GF-D8 (cell line): ENCODE results near the gene GAB1.
"Not testable (repeated sequence)": the region's sequence is repeated elsewhere in the genome, so short reads cannot be mapped to it uniquely, and the experiment has no call there.

Experiments
- DNase-seq: peaks from one replicate; lab custom pipeline; 2025; lab: John Stamatoyannopoulos, UW

Gene GAB1

DNA sequence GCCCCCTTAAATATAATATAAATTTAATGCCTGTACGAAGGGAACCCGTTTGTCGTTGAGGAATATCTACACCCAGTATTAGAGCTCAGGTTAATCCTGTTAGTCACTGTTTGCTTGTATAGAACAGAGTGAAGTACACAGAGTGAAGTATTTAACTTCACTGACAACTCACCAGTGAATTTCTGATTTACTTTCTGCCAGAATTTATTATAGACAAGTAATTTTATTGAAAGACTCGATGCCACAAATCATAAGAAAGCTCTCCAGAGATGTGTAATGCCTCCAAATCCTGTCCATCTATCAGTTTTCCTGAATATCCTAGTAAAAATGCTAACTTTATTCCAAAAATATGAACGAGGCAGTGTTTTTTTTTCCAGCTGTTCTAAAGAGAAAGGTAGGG is 1.6 kb downstream of the GAB1 start:
- DNase-seq = no peak

DNA sequence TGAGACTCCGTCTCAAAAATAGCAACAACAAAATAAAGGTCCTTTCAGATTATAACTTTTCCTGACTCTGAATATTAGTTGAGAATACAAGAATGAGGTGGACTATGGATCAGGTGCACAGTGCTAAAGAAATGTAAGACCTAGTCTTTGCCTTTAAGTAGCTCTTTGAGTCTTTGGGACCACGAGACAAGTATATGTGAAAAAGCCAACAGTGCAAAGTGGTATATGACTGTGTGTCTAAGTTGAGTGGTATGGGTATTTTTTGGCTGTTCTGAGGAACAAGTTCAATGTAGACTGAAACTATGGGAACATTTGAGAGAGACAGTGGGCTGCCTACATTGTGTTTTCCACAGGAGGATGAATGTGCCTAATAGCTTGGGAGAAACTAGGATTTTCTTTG is 2.8 kb downstream of the GAB1 start:
- DNase-seq = no peak

DNA sequence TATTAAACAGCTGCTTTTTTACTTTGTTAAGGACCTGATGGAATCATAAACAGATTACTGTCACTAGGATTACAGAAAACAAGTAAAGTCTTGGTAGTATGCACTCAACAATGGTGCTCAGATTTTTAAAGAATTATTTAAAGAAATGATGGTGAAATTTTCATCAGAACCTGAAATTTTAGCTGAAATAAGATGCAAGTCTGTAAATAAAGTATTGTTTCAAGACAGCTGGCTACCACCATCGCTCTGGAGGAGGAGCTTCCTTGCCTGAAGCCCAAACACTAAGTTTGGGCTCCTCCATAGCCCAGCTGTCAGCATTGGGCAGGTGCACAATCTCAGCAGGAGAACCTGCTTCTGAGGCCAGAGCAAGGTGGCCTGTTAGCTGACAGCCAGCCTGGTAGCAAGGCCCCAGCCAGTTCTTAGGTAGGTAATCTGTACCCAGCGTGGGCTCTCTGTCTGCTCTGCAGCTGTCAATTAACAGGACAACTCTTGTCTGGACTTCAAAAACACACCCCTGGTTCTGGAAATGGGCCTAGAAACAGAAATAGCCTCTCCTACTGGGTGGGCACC is 4.6 kb downstream of the GAB1 start:
- DNase-seq = no peak

DNA sequence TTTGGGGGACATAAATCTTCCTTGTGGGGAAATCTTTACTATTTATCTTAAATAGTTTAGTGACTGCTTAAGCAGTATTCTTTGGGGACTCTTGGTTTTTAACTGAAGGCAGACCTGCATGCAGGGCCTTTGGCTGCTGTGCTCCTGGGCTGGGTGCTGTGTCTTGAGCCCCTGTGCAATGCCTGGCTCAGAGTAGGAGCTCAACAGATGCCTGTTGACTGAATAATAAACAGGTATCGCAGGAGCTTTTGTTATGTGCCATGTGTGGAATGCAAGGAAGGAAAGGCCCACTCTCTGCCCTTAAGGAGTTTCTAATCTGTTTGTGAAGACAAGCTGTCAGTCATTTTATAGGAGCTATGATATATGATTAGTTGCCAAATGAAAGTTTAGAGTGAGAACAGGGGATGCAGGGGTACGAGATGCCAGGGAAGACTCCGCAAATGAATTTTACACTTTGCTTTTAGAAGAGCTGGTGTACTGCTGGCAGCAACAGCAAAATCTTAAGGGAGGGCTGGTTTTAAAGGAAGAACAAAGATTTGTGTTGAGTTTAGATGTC is 6.7 kb downstream of the GAB1 start:
- no peak for DNase-seq

DNA sequence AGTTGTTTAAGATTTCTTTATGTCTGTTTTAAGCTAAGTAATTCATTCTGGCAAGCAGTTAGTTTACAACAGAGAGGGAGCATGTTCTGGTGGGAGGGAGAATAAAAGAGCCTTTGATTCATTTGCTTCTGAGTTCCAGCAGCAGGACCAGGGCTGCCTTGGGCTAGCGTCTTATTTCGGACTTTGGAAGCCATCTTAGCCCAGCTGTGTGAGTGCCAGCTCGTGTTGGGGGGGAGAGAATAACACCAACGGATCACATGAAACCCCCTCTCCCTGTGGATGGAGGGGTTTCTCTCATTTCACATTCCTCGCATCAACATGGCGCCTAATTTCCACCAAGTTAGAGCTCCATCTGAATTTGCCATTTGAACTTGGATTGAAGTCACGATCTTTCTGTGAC is 7.4 kb downstream of the GAB1 start:
- DNase-seq = no peak

DNA sequence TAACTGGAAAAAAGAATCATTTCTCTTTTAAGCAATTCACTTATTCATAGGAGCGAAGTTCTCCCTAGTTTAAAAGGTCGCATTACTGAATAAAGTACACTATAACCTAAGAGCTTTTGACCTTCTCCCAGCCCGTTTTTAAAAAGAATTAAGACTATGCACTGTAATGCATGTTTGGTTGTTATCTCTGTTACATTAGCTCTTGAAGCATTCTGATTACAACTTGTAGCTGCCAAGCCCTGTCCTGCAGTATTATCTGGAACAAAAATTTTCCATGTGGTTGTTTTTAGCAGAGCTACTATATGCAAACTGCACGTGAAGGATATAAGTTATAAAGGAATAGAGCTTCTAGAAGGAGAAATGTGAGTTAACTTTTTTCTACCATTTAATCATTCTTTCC is 8.1 kb downstream of the GAB1 start:
- no peak for DNase-seq

DNA sequence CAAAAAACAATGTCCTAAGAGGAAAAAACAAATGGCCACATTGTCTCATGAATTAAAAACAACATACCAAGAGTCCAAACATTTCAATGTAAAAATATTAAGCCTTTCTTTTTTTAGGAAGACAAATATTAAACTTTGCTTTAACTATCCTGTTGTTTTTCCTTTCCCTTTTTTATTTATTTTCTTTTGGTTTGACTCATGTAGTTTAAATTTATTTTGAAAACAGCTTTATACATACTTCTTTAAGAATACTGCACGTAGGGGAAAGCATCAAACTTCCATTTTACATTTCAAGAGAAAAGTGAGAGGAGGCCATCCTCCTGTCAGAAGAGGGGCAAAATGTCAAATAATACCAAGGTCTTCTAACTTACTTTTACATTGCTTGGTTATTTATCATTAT is 8.7 kb downstream of the GAB1 start:
- no peak for DNase-seq

DNA sequence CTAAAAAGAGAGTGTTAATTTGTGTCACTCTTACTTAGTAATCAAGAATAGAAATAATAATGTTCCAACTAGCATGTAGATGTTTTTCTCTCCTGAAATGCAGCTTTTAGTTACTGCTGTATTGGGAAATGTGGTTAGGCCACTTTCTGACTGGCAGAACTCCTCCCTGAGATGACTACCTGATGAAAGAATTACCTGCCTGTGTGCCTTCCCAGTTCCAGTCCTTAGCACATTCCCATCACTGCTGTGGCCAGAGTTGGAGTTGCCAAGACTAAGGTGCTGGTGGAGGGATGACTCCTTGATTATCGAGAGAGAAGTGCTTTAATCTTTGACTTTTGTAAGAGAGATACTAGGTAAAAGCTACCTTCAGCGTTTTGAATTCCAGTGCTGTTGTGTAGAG is 9.5 kb downstream of the GAB1 start:
- DNase-seq = no peak

DNA sequence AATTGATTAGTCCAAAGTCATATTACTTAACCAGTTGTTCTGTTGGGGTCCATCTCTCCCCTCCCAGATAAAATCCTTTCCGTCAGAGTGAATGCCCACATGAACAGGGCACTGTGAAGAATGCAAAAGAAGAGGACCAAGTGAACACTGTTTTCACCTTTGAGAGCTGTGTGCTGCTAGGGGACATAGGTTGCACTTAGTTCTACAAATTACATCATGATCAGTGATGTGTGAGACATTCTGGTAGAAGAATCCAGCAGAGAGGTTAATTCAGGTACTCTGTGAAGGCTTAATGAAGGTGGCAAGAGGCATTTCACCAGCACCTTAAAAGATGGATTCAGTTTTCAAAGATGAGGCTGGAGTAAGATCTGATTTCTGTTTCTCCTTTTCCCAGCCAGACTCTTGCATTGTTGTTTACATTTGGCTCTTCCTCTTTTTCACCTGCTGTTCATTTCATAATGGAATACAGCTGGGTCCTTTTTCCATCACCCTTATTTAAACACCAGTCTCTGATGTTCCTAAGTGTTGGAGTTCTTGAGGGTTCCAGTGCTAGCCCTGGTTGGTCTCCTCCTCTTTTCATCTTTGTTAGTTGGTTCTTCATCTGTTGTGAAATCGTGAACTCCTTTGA is 10.9 kb downstream of the GAB1 start:
- no peak for DNase-seq

DNA sequence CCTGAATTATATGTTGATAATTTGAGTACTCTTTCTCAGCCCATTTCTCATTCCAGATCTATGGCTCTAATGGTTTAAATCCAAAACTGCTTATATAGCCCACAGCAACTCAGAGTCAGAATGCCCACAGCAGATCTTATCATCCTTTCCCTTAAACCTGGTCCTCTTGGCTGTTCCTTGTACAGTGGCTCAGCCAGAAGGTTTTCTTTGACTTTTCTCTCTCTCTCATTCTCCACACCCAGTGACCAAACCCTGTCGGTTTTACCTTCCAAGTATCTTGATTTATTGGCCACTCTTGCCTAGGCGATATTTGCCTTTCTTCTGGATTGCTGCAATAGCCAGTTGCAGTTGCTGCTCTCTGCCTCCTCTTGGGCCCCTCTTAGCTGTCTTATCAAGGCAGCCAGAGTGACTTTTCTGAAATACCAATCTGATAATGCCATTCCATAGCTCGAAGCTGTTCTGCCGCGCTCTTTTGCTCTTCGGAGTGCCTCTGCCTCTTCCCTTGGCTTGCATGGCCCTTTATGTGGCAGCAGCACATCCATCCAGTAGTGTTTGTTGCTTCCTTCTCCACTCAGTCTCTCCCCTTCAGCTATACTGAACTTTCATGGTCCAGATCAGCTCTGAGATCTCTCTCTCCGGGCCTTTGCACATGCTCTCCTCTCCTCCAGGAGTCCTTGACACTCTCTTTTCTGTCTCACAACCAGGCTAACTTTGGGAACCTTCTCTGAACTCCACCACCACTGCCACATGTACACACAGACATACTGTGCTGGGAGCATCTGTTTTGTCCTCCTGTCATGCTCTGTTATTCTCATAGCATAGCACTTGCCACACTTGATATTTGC is 11.8 kb downstream of the GAB1 start:
- DNase-seq = no peak

DNA sequence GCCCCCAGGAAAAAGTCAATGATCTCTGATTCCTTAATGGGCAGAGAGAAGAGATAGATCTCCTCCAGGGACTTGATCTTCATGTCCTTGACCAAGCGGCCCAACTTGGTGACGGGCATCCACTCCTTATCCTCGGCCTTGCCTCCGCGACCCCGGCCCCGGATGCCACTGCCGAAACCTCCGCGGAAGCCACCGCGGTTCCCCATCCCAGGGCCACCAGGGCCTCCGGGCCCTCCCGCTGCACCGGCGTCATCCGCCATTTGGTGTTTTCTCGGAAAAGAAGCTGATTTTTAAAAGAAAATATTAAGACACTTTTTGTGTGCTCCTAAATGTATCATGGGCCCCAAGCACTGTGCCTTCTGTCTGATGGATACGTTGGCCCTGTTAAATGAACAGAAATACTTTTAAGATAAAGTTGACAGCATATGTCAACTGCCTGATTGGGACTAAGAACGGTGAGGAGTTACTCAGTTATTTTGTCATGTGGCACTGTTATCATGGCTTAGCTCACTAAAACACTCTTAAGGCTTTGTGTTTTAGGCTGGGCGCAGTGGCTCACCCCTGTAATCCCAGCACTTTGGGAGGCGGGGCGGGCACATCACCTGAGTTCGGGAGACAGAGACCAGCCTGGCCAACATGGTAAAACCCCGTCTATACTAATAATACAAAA is 13.3 kb downstream of the GAB1 start:
- DNase-seq = not testable (repeated sequence)

DNA sequence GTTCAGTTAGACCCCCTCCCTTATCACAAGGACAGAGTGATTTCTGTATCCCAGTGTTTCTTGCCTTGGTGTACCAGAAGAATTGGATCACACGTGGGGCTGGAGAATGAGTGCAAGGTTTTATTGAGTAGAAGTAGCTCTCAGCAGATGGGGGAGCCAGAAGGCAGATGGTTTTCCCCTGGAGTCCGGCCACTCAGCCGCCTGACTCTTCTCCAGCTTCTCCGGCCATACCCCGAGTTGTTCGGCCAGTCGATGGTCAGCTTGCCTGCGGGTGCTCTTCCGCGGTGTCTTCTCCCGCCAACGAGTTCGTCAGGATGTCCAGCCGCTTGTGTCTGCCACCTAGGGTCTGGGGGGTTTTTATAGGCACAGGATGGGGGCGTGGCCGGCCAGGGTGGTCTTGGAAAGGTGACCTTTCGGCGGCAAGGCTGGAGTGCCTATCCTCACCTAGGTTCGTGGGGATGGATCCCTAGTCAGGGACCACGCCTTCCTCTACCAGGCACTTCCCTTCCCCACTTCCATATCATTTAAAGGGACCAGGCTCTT is 14.5 kb downstream of the GAB1 start:
- no peak for DNase-seq

DNA sequence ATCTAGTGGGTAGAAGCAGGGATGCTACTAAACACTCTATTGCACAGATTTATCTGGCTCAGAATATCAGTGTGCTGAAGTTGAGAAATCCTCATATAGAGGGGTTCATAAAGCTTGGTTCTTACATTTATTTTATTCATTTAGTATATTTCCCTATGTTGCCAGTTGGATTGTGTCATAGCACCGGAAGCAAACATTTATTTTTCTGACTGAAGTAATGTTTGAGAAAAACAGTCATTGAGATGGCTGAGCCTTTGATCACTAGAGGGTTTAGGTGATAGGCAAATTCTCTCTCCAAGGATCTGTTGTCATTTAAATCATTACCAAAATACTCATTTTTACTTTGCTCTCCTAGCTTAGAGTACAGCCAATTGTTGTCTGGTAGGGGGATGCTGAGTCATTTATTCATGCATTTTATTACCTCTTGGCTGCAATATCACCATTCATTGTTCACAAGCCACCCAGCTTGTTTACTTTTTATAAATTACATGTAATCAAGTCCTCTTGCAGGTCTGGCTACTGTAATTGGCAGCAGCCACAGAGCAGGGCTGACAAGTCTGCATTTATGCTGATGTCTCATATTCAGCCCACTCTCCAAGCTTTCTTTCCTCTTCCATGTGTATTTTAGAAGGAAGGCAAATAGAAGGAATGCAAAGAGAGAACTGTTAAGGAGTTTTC is 15.2 kb downstream of the GAB1 start:
- no peak for DNase-seq

DNA sequence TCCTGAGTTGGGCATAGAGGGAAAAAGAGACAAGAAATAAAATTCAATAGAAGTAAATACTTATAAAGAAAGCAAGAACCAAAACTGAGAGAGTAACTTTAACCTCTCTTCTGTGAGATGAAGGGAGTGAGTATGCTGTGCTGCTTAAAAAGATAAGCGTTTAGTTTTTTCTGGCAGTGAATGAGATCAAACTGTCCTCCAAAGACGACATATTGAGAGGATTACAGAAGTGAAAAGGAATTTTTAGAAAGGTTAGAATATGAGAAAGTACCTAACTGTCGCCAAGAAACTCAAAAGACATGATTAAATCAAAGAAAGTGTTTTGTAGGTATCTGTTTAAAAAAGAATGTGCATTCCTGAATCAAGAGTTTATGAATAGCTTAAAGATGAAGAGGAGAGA is 16.0 kb downstream of the GAB1 start:
- no peak for DNase-seq

DNA sequence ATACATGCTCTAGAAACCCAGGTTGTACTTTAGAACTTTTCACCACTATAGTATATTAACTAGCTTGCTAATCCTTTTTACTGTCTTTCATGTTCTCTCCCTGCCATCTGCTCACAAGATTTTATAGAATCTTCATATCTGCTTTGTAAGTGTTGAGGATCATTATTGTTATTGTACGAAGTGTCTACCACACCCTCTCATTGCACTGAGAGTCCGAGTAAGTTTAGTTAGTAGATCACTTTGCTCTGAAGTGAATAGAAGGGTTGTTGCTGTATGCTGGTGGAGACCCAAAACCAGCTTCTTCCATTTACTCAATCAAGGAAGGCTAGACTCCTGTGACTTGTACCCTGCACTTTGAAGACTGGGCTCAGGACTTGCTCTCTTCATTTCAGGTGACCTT is 17.1 kb downstream of the GAB1 start:
- no peak for DNase-seq

DNA sequence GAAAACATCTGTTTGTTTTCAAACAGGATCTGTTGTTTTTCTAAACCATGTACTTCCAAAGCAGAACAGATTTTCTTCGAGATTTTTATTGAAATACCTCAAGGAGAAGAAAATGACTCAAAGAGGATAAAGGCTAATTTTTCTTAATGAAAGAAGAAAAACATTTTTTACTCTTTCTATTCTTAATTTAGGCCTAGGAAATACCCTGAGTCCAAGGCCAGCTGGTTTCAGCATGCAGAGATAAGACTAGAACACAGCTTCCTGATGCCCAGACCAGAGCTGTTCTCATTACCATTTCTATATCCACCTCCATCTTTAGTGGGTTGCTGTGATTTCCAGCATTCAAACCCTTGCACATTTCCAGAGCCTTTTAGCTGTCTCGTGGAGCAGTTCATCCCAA is 18.3 kb downstream of the GAB1 start:
- no peak for DNase-seq

DNA sequence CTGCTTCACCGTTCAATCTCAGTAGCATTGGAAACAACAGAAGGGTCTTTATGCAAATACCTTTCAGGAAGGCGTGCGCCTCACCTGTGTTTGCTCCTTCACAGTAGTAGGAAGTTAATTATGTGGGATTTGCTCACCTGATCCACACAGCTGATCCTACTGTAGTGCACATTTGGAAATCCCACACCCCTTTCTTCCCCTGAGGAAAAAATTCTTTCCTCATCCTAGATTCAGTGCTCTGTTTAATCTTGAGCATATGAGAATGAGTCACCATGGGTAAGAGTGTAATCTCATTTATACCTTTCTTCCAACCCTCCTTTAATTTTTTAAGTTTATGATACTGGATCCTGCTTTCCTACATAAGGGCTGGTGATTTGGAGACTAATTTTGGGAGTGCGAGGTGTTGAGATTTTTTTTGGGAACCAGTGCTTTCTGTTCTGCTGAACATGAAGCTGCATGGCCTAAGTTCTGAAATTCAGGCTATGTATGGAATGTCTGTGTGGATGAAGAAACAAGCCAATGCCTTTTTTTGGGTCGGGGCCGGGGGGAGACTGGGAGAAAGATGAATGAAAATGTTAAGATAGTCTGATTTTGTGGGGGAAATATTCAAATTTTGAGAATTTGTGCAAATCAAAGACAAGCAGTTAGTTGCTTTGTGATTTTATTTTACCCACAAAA is 19.0 kb downstream of the GAB1 start:
- no peak for DNase-seq

DNA sequence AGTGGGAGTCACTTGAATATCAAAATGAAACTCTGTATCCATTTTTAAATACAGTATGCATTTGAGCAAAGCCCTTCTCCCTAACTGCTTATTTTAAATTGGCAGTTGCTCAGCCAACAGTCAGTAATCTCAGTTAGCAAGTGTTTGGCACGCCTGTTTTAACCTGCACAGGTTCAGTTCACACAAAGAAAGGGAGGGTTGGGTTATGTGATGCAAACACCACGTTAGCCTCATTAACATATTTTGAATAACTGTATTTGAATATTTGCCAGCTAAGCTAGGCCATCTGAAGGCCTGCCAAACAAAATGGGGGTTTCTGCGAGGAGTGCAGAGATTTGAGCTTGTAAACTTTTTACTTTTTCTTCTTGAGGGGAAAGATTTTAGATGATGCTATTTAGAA is 19.8 kb downstream of the GAB1 start:
- DNase-seq = no peak

DNA sequence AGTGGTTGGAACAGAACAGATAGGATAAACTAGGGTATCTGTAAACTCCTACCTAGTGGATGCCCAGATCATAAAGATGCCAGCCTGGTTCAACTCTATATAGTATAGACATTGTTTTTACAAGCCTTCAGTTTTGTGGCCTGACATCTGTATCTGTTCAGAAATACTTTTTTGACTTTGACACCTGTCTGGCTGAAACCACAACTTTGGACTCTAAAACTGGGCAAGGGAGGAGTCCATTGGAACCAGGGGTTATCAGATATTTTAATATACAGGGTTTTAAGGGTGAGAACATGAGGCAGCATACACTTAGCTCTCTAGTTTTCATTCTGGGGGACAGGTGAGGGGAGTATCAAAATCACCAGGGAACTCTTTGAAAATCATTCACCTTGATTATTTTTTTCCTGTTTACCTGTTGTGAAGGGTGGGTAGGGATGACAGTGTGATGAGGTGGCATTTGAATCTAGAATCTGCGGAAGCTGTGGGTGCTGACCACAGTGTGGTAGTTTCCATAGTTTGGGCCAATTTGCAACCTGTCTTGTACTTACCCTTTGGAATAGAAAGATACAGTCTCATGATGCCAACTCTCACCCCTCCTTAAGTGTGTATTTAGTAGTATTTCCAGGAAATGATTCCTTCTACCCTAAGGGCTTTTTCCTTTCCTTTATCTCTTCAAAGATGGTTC is 20.6 kb downstream of the GAB1 start:
- DNase-seq = no peak

DNA sequence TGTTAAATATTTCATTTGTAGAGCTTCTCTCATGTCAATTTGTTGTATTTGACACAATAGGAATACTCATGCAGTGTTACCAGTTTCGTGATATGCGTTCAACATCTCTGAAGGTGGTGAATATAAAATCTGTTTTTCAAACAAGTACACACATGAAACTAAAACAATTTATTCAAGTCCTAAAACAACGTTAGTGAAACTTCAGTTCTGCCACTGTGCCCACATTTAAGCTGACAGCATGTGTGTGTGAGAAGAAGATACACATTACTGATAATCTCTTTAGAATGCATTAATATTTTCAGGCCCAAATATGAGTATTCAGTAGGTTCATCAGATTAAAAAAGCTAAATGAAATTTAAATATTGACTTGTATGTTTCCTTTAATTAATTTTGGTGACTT is 21.7 kb downstream of the GAB1 start:
- no peak for DNase-seq
